HEK293 (cell line): ENCODE results near the gene LIN37.

Experiments
- CTCF ChIA-PET: fragments of 350-600 bp; formaldehyde crosslinking; extraction: SDS; loops from one replicate; lab custom pipeline; 2021; ENCODE audit warnings: antibody characterized with exemption; lab: Yijun Ruan, JAX
- POLR2A ChIA-PET: fragments of 300-600 bp; formaldehyde crosslinking; extraction: SDS; loops from one replicate; lab custom pipeline; 2020; ENCODE audit warnings: antibody characterized with exemption, inconsistent platforms; lab: Yijun Ruan, JAX
- H3K27ac ChIP-seq: fragments of 200-500 bp; sonication (Bioruptor generic); 2 replicates; pipeline ENCODE4 v1.5.1; 2014; ENCODE audit warnings: low read depth, low read length, control low read depth, inconsistent platforms; ENCODE audit errors: extremely low read depth
- H3K36me3 ChIP-seq, 2 experiments: fragments of 200-500 bp in 1 of 2; sonication (Bioruptor generic) in 1 of 2; 1 replicate in 1 of 2; 2 replicates in 1 of 2; pipeline ENCODE4 v1.5.1; 2014 to 2017; ENCODE audit warnings: inconsistent platforms in 2 of 2, low read length in 2 of 2; ENCODE audit not compliant: control insufficient read depth in 2 of 2, insufficient read depth in 1 of 2
- H3K4me1 ChIP-seq: fragments of 200-500 bp; sonication (Bioruptor generic); 2 replicates; pipeline ENCODE4 v1.5.1; 2014; ENCODE audit warnings: mild to moderate bottlenecking, low read length, inconsistent platforms; ENCODE audit not compliant: control insufficient read depth, insufficient read depth
- H3K4me3 ChIP-seq: 2 replicates; pipeline ENCODE4 v1.5.1; 2011; ENCODE audit warnings: low read depth, mild to moderate bottlenecking, control low read depth, low read length, moderate library complexity
- H3K9me3 ChIP-seq: fragments of 200-500 bp; sonication (Bioruptor generic); 2 replicates; pipeline ENCODE4 v1.5.1; 2014; ENCODE audit warnings: low read depth, low read length, inconsistent platforms; ENCODE audit not compliant: control insufficient read depth, insufficient read depth
- BCL11B ChIP-seq: fragments of 450-650 bp; formaldehyde crosslinking; IDR thresholded peaks from 2 replicates; pipeline ENCODE4 v1.5.1; 2016; ENCODE audit warnings: low read depth, missing biosample characterization, missing genetic modification characterization
- GLIS2 ChIP-seq: fragments of 450-650 bp; formaldehyde crosslinking; IDR thresholded peaks from 2 replicates; pipeline ENCODE4 v1.5.1; 2016; ENCODE audit warnings: missing biosample characterization, missing genetic modification characterization
- PATZ1 ChIP-seq: fragments of 450-650 bp; formaldehyde crosslinking; IDR thresholded peaks from 2 replicates; pipeline ENCODE4 v1.5.1; 2016; ENCODE audit warnings: missing biosample characterization, missing genetic modification characterization
- SALL2 ChIP-seq: fragments of 450-650 bp; formaldehyde crosslinking; IDR thresholded peaks from 2 replicates; pipeline ENCODE4 v1.5.0; 2017; ENCODE audit warnings: missing biosample characterization, mild to moderate bottlenecking, missing genetic modification characterization, borderline replicate concordance
- SCRT1 ChIP-seq: fragments of 450-650 bp; formaldehyde crosslinking; IDR thresholded peaks from 2 replicates; pipeline ENCODE4 v1.5.1; 2016; ENCODE audit warnings: missing biosample characterization, missing genetic modification characterization, borderline replicate concordance
- SCRT2 ChIP-seq: fragments of 450-650 bp; formaldehyde crosslinking; IDR thresholded peaks from 2 replicates; pipeline ENCODE4 v1.5.1; 2016; ENCODE audit warnings: missing biosample characterization, missing genetic modification characterization
- ZBTB48 ChIP-seq: fragments of 450-650 bp; formaldehyde crosslinking; IDR thresholded peaks from 2 replicates; pipeline ENCODE4 v1.5.1; 2016; ENCODE audit warnings: missing biosample characterization, missing genetic modification characterization
- ZBTB8A ChIP-seq: fragments of 450-650 bp; formaldehyde crosslinking; IDR thresholded peaks from 2 replicates; pipeline ENCODE4 v1.5.1; 2016; ENCODE audit warnings: missing biosample characterization, missing genetic modification characterization
- ZEB2 ChIP-seq: fragments of 450-650 bp; formaldehyde crosslinking; IDR thresholded peaks from 2 replicates; pipeline ENCODE4 v1.5.1; 2016; ENCODE audit warnings: missing biosample characterization, missing genetic modification characterization
- ZNF2 ChIP-seq: fragments of 450-650 bp; formaldehyde crosslinking; IDR thresholded peaks from 2 replicates; pipeline ENCODE4 v1.5.1; 2016; ENCODE audit warnings: missing biosample characterization, missing genetic modification characterization
- ZNF324 ChIP-seq: fragments of 450-650 bp; formaldehyde crosslinking; IDR thresholded peaks from 2 replicates; pipeline ENCODE4 v1.5.1; 2016; ENCODE audit warnings: missing biosample characterization, missing genetic modification characterization
- ZNF433 ChIP-seq: fragments of 450-650 bp; formaldehyde crosslinking; IDR thresholded peaks from 2 replicates; pipeline ENCODE4 v1.5.1; 2016; ENCODE audit warnings: missing biosample characterization, missing genetic modification characterization, low read depth
- ZNF510 ChIP-seq: fragments of 450-650 bp; formaldehyde crosslinking; IDR thresholded peaks from 2 replicates; pipeline ENCODE4 v1.5.1; 2018; ENCODE audit warnings: mild to moderate bottlenecking, missing genetic modification characterization, missing biosample characterization; ENCODE audit not compliant: insufficient replicate concordance
- ZNF596 ChIP-seq: fragments of 450-650 bp; IDR thresholded peaks from 2 replicates; pipeline ENCODE4 v1.5.0; 2018; ENCODE audit warnings: missing biosample characterization, mild to moderate bottlenecking, missing genetic modification characterization, moderate library complexity
- ZNF600 ChIP-seq: fragments of 450-650 bp; formaldehyde crosslinking; IDR thresholded peaks from 2 replicates; pipeline ENCODE4 v1.5.1; 2016; ENCODE audit warnings: missing biosample characterization, missing genetic modification characterization
- ZSCAN4 ChIP-seq: fragments of 450-650 bp; formaldehyde crosslinking; IDR thresholded peaks from 2 replicates; pipeline ENCODE4 v1.5.1; 2017; ENCODE audit warnings: missing biosample characterization, missing genetic modification characterization
- TF ChIP-seq, protein P1 (sequence below): fragments of 450-650 bp; formaldehyde crosslinking; IDR thresholded peaks from 2 replicates; pipeline ENCODE4 v1.5.1; 2016; ENCODE audit warnings: missing biosample characterization, missing genetic modification characterization

Gene LIN37

DNA sequence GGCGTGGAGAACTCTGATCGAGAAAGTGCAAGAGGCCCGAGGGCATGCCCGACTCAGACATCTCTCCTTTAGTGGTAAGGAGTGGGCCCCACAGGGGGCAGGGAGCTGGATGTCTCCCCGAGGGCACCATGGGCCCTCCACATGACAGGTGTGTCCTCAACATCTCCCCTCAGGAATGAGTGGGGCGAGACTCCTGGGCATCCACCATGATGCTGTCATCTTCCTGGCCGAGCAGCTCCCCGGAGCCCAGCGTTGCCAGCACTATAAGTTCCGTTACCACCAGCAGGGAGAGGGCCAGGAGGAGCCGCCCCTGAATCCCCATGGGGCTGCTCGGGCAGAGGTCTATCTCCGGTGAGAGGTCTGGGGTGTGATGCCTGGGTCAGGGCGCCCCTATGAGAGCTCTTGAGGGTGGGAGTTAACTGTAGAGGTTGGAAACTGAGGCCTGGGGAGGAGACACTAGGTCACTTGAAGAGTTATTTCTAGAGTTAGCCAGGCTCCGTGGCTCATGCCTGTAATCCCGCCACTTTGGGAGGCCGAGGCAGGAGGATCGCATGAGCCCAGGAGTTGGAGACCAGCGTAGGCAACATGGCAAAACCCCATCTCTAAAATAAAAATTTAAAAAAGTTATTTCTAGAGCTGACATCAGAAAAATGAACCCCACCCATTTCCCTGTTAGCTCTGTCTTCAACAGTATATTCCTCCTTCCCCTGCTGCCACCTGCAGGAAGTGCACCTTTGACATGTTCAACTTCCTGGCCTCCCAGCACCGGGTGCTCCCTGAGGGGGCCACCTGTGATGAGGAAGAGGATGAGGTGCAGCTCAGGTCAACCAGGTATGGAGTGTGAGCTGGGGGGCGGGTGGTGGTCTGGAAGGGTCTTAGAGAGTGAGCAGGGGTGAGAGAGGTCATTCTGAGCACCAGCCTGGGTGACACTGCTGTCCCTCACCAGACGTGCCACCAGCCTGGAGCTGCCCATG, 11.2 kb upstream of the LIN37 start (continued):
- TF ChIP-seq GLIS2 (tag by site-specific recombination) (peak; percentile 73), ZNF2 (tag by site-specific recombination) (no peak)

DNA sequence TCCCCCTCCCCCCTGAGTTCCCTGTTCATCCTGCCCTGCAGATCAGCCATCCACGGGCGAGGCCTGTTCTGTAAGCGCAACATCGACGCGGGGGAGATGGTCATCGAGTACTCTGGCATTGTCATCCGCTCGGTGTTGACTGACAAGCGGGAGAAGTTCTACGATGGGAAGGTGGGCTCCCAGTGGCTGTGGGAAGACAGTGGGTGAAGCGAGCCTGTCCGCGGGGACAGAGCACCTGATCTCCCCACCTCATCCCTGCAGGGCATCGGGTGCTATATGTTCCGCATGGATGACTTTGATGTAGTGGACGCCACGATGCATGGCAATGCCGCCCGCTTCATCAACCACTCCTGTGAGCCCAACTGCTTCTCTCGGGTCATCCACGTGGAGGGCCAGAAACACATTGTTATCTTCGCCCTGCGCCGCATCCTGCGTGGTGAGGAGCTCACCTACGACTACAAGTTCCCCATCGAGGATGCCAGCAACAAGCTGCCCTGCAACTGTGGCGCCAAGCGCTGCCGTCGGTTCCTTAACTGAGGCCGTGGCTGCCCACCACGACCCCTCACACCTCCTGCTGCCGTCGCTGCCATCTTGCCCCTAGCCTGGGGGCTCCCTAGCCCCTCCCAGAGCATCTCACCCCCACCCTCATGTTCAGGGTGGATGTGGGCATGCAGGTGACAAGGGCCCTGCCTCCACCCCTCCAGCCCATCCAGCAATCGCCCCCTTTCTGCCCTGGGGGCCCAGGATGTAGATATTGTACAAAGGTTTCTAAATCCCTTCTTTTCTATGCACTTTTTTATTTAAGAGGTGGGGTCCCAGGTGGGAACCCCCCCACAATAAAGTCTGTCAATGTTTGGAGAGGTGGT, 10.1 kb upstream of the LIN37 start:
- CTCF ChIA-PET = interaction anchor here (0.6 to 2.0 kb wide), 7 partner anchors 11 to 1312 kb away, joined by 3 to 7 read pairs (median 4); no protein-coding TSS in a partner anchor
- peaks cover 70 to 76% of the 10 kb centered on the region in 2 experiments for H3K36me3 ChIP-seq

GRCh38 chr19:35738887-35739229, 9.5 kb upstream of the LIN37 start:
- POLR2A ChIA-PET = interaction anchor here (1.0 to 7.7 kb wide), 3 partner anchors 9 to 37 kb away, joined by 3 to 204 read pairs (median 22); partner anchors contain the start of gene LIN37
- no peaks in the 10 kb centered on the region for H3K9me3 ChIP-seq
- CTCF ChIA-PET = no interaction called here
- no peak overlapping the region for H3K4me3 ChIP-seq
- peak overlapping the region; percentile 50; the same call in 1 of the 2 replicates for H3K27ac ChIP-seq
- TF ChIP-seq ZBTB8A (tag by site-specific recombination) (peak; percentile 56), ZNF600 (tag by site-specific recombination) (peak; percentile 94), ZNF510 (tag by site-specific recombination) (no peak), ZBTB48 (tag by site-specific recombination) (no peak), SCRT2 (tag by site-specific recombination) (peak; percentile 98), SCRT1 (tag by site-specific recombination) (peak; percentile 92; the same call in 1 of the 2 replicates), PATZ1 (tag by site-specific recombination) (0 out of 2 replicates have a peak, but pooled peaks have one; percentile 20)
- TF ChIP-seq, all 188 proteins: peak for 5
- H3K4me1 ChIP-seq = peaks cover 12% of the 10 kb centered on the region
- peaks cover 66 to 75% of the 10 kb centered on the region in 2 experiments for H3K36me3 ChIP-seq

More for the DNA sequence above, 10.1 kb upstream of the LIN37 start:
- Histone ChIP-seq H3K4me1 (peaks cover 12% of the 10 kb centered on the region), H3K9me3 (no peaks in the 10 kb centered on the region), H3K4me3 (no peak overlapping the region), H3K27ac (peak overlapping the region; percentile 50; the same call in 1 of the 2 replicates)
- POLR2A ChIA-PET = interaction anchor here (0.7 to 7.7 kb wide), 4 partner anchors 7 to 19 kb away, joined by 3 to 204 read pairs (median 3); partner anchors contain the start of genes LIN37, PSENEN and U2AF1L4
- no peak for TF ChIP-seq SALL2 (tag by site-specific recombination)
- no peak for TF ChIP-seq ZSCAN4 (tag by site-specific recombination)
- 0 out of 2 replicates have a peak, but pooled peaks have one; percentile 24 for TF ChIP-seq ZEB2
- no peak for TF ChIP-seq ZNF433 (tag by site-specific recombination)
- TF ChIP-seq, protein P1, sequence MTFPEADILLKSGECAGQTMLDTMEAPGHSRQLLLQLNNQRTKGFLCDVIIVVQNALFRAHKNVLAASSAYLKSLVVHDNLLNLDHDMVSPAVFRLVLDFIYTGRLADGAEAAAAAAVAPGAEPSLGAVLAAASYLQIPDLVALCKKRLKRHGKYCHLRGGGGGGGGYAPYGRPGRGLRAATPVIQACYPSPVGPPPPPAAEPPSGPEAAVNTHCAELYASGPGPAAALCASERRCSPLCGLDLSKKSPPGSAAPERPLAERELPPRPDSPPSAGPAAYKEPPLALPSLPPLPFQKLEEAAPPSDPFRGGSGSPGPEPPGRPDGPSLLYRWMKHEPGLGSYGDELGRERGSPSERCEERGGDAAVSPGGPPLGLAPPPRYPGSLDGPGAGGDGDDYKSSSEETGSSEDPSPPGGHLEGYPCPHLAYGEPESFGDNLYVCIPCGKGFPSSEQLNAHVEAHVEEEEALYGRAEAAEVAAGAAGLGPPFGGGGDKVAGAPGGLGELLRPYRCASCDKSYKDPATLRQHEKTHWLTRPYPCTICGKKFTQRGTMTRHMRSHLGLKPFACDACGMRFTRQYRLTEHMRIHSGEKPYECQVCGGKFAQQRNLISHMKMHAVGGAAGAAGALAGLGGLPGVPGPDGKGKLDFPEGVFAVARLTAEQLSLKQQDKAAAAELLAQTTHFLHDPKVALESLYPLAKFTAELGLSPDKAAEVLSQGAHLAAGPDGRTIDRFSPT (tag by site-specific recombination) = peak; percentile 46; the same call in 1 of the 2 replicates
- TF ChIP-seq BCL11B (tag by site-specific recombination) = no peak
- TF ChIP-seq ZNF596 (tag by site-specific recombination) = no peak
- no peak for TF ChIP-seq ZNF324
- peak; percentile 51; the same call in 1 of the 2 replicates for TF ChIP-seq PATZ1 (tag by site-specific recombination)
